Activated CD4-positive, alpha-beta memory T cell treated with anti-CD3 and anti-CD28 coated beads, Interleukin-2, amount 10 ng/mL, durations not matched to agents 7 days and 5 days (primary cell): ENCODE data around the gene AFAP1. TPM values are rescaled to one million over a fixed set of nuclear protein-coding genes. Genes with fewer than 3 reads are reported as not detected.

ENCODE experiments used
- CTCF ChIA-PET: fragments of 350-600 bp; sonication (Branson Sonifier 250); formaldehyde crosslinking; loops from one replicate; lab custom pipeline; 2021; ENCODE audit warnings: antibody characterized with exemption, inconsistent platforms; lab: Charles Lee
- POLR2A ChIA-PET: fragments of 350-600 bp; sonication (Branson Sonifier 250); formaldehyde crosslinking; loops from one replicate; lab custom pipeline; 2021; ENCODE audit warnings: antibody characterized with exemption; lab: Charles Lee
- DNase-seq: peaks from one replicate; pipeline ENCODE4 v3.0.0-alpha.2; 2020
- H3K27ac Mint-ChIP-seq: one replicate; pipeline ENCODE4 v1.8.0; 2021; ENCODE audit warnings: mild to moderate bottlenecking, mixed read lengths
- H3K27me3 Mint-ChIP-seq: one replicate; pipeline ENCODE4 v1.8.0; 2021; ENCODE audit warnings: mixed read lengths
- H3K36me3 Mint-ChIP-seq: one replicate; pipeline ENCODE4 v1.8.0; 2021; ENCODE audit warnings: low read depth, mixed read lengths
- H3K4me1 Mint-ChIP-seq: one replicate; pipeline ENCODE4 v1.8.0; 2021; ENCODE audit warnings: mixed read lengths
- H3K4me3 Mint-ChIP-seq: one replicate; pipeline ENCODE4 v1.8.0; 2021; ENCODE audit warnings: mild to moderate bottlenecking, mixed read lengths
- H3K9me3 Mint-ChIP-seq: one replicate; pipeline ENCODE4 v1.8.0; 2021; ENCODE audit warnings: mixed read lengths
- total RNA-seq, 2 experiments: library from RNA; stranded (reverse); gene quantifications; one replicate each; pipeline ENCODE4 v1.2.3, GENCODE V29; 2021

The AFAP1 gene
- total RNA-seq, 2 experiments from 2014 or later, result 5.9 to 6.5 TPM

DNA sequence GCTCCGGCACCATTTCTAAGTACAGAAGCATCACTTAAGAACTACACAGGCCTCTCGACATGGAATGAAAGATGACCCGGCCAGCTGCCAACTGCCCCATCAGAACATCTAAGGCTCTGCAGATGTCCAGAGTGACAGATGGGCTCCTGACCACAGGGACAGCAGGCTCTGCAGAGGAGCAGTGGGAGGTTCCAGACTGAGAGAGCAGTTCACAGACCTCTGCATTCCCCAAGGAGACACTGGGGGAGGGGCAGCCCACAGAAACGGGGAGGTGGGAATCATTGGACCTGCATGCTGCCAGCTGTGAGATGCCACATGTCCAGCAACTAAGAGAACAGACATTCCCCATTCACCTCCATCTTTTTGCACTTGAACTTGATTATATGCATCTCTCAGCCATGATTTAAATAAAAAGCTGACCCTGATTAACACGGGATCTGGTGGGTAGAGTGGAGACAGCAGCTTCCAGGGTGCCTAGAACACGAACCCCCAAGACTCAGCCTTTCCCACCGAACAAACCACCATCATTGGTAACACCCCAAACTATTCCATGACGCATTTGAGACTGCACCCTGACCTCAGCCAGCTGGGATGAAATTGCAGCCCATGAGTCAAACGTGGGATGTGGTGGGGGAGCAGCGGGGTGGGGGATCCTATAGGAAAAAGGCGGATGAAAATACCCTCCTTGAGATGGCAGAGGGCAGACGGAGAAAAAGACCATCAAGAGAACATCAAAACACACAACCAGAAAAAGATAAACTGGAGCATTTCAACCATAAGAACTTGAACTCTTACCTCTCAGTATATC lies 47.2 kb downstream of the AFAP1 start:
- POLR2A ChIA-PET, result no interaction called here
- Mint-ChIP-seq H3K27me3 (no peaks in the 10 kb centered on the region), H3K9me3 (peaks cover 7% of the 10 kb centered on the region), H3K36me3 (peaks cover 4% of the 10 kb centered on the region), H3K4me1 (no peaks in the 10 kb centered on the region), H3K4me3 (no peak overlapping the region), H3K27ac (no peak overlapping the region)
- CTCF ChIA-PET, result no interaction called here
- DNase-seq, result no peak

DNA sequence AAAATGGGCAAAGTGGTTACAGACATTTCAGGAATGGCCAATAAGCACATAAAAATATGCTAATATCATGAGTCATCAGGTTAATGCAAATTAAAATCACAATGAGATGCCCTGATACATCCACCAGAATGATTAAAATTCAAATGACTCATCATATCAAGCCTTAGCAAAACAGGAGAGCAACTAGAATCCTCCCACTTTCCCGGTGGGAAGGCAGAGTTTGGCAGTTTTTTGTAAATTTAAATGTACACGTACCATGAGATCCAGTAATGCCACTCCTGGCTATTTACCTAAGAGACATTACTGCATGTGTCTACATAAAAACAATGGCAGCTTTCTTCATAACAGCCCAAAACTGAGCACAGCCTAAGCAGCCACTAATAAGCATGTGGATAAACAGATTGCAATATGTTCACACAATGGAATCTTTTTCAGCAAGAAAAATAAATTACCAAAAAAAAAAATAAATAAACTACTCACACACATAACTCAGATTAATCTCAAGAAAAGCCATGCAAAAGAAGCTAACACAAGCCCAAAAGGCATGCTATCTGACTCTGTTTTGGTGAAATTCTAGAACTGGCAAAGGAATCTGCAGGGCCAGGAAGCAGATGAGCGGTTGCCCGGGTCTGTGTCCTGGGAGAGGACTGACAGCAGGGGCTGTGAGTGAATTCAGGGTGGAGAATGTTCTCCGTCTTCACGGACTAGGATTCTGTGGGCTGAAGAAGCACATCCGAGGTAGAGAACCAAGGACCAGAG lies 48.8 kb downstream of the AFAP1 start:
- ChIA-PET POLR2A (no interaction called here), CTCF (interaction anchor here (0.7 to 1.2 kb wide), 4 partner anchors 12 to 246 kb away, joined by 6 to 7 read pairs (median 6); no protein-coding TSS in a partner anchor)
- Mint-ChIP-seq H3K27me3 (no peaks in the 10 kb centered on the region), H3K27ac (no peak overlapping the region), H3K4me3 (no peak overlapping the region), H3K36me3 (peaks cover 4% of the 10 kb centered on the region), H3K9me3 (peaks cover 7% of the 10 kb centered on the region), H3K4me1 (no peaks in the 10 kb centered on the region)
- no peak for DNase-seq

DNA sequence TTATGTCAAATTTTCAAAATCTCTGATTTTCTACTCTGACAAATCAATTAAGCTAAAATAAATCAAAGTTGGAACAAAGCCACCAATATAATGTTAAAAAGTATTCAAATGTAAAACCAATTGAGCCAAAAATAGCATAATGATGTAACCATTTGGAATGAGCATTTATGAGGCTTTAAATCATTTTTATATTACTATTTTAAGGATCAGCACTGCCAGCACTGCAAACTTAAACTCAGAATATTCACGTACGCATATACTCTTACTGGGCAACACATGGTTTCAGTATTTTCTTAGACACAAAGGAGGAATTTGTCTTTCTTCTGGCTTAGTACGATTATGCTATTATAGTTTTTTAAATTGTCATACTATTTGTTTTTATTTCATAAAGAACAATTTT lies 52.2 kb downstream of the AFAP1 start:
- H3K27me3 Mint-ChIP-seq, result no peaks in the 10 kb centered on the region
- CTCF ChIA-PET, result no interaction called here
- peaks cover 7% of the 10 kb centered on the region for H3K9me3 Mint-ChIP-seq
- H3K4me3 Mint-ChIP-seq, result no peak overlapping the region
- no peak for DNase-seq
- H3K36me3 Mint-ChIP-seq, result peaks cover 4% of the 10 kb centered on the region
- no peak overlapping the region for H3K27ac Mint-ChIP-seq
- POLR2A ChIA-PET, result no interaction called here
- no peaks in the 10 kb centered on the region for H3K4me1 Mint-ChIP-seq

DNA sequence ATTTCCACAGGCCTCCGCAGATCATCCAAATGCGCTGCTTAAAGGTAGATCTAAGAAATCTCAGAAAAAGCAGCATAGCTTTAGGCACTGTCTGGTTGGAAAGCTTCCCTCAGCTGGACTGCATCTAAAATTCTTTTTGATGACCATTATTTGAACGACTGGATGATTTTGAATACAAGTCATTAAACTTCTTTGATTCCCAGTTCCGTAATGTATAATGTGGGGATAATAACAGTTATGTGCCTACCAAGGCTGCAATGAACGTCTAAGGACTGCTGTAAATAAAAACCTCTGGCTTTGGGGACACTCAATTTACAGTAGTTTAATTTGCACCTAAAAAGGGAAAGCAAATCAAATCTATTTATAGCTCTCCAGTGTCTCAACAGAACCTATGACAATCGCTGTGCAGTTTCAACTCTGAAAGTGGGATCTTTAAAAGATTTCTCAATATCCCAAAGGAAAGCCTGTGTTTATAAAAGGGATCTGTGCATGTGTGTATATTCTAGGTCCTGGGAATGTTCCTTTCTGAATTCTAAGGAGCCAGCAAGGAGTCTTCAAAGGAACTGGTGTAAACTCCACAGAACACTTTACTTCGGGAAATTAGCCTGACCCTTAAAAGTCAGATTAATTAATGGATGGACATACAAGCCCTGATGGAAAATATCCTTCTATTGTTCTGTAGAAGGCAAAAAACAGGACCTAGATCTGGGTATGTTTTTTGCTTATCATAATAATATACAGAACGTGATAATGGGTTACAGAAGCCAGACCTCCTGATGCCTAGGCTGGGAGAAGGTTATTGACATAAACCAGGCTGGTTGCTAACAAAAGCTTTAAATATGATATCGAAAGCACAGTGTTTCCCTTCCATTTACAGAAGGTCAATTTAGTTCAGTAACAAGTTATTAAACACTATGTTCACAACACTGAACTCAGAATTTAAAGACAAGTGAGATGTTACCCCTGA lies 53.4 kb downstream of the AFAP1 start:
- H3K4me3 Mint-ChIP-seq, result no peak overlapping the region
- peaks cover 4% of the 10 kb centered on the region for H3K36me3 Mint-ChIP-seq
- CTCF ChIA-PET, result no interaction called here
- no peak overlapping the region for H3K27ac Mint-ChIP-seq
- H3K4me1 Mint-ChIP-seq, result no peaks in the 10 kb centered on the region
- H3K9me3 Mint-ChIP-seq, result peaks cover 7% of the 10 kb centered on the region
- POLR2A ChIA-PET, result no interaction called here
- H3K27me3 Mint-ChIP-seq, result no peaks in the 10 kb centered on the region
- no peak for DNase-seq

DNA sequence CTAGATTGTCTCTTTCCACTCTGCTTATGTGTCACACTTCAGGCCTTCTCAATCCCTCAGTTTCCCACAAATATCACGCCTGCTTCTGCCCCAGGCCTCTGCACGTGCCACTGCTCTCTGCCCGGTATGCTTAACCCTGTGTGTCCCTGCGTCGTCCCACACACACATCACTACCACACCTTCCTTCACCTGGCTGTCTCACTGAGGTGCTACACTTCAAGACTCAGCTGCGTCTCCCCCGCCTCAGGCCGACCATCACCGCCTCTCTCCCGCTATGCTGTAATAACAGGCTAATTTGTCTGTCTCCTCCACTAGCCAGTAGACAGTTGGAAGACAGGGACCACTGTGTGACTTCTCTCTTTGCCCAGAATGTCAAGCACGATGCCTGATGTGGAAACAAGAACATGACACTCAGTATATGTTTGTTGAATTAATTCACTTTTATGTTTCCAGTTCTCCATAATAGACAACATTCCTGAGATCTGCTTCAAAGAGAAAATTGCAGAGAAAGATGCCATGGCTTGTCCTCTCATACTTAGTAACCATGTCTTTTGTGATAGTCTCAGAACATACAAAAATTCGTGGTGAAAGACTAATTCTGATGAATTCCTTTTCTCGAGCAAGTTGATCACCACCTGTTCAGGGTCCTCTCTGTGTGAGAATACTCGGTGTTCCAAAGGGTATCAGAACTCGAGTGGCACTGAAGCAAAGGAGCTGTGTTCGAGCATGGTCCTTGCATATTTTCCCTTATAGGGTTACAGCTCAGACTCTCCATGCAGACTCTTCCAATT lies 54.2 kb downstream of the AFAP1 start:
- no peak for DNase-seq
- Mint-ChIP-seq H3K27me3 (no peaks in the 10 kb centered on the region), H3K9me3 (peaks cover 7% of the 10 kb centered on the region), H3K4me1 (peaks cover 8% of the 10 kb centered on the region), H3K36me3 (peaks cover 4% of the 10 kb centered on the region), H3K4me3 (no peak overlapping the region), H3K27ac (no peak overlapping the region)
- CTCF ChIA-PET, result no interaction called here
- POLR2A ChIA-PET, result no interaction called here

DNA sequence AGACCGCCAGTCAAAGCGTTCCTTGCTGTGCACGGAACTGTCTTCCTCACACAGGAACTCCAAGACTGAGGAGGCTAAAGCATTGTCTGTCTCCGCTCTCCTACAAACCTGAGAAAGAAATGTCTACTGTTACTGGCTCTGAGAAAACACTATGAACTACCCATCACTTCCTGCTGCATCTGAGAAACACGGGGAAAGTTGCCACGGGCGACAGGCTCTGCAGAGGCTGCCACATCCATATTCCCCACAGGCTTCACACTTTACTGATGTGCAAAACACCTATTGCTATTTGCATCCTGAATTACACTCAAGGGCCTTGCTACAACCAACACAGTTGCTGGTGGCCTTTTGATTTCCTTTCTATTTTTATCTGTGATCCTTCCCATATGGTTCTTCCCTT lies 59.0 kb downstream of the AFAP1 start:
- CTCF ChIA-PET, result no interaction called here
- no peak overlapping the region for H3K27ac Mint-ChIP-seq

DNA sequence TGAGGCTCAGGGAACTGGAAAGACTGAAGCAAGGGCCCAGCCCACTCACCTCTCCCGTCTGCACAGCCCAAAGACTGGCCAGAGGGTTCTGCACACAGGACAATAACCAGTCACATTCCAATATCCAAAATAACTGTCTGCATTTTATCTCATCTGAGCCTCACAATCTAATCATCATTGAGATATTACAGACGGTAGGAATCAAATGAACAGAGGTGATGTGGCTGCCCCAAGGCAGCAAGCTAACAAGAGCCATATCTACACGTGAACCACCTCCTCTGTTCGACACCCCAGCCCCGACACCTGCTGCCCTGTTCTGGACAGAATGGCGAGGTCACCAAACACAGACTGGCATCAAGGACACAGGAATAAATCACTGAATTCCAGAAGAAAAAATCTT lies 60.5 kb downstream of the AFAP1 start:
- Mint-ChIP-seq H3K4me3 (no peak overlapping the region), H3K36me3 (no peaks in the 10 kb centered on the region), H3K27ac (no peak overlapping the region), H3K27me3 (no peaks in the 10 kb centered on the region), H3K9me3 (no peaks in the 10 kb centered on the region), H3K4me1 (peaks cover 34% of the 10 kb centered on the region)
- CTCF ChIA-PET, result interaction anchor here (4.2 kb wide), 1 partner anchor 76 kb away, joined by 42 read pairs; no protein-coding TSS in a partner anchor
- POLR2A ChIA-PET, result no interaction called here
- DNase-seq, result no peak

More for the DNA sequence above, 59.0 kb downstream of the AFAP1 start:
- no peaks in the 10 kb centered on the region for H3K27me3 Mint-ChIP-seq
- H3K36me3 Mint-ChIP-seq, result no peaks in the 10 kb centered on the region
- H3K4me3 Mint-ChIP-seq, result no peak overlapping the region
- peaks cover 28% of the 10 kb centered on the region for H3K4me1 Mint-ChIP-seq
- no peaks in the 10 kb centered on the region for H3K9me3 Mint-ChIP-seq
- no peak for DNase-seq
- POLR2A ChIA-PET, result no interaction called here

DNA sequence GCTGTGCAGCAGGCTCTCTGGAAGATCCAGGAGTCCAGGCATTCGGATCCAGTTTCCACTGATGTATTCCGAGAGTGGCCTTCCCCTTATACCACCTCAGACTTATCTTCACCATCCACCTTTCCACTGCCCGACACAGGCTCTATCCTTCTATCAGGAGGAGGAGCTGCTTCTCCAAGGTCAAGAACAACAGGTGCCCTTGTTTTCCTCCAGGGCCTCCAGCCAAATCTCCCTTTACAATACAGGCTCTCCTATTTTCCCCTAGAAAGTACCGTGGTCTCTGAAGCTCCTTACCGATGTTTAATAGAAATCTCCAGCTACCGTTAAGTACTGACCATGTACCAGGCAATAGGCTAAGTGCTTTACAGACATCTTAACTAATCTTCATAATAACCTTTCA lies 61.3 kb downstream of the AFAP1 start:
- no peaks in the 10 kb centered on the region for H3K36me3 Mint-ChIP-seq
- POLR2A ChIA-PET, result no interaction called here
- no peaks in the 10 kb centered on the region for H3K27me3 Mint-ChIP-seq
- peaks cover 38% of the 10 kb centered on the region for H3K4me1 Mint-ChIP-seq
- no peak overlapping the region for H3K27ac Mint-ChIP-seq
- DNase-seq, result no peak
- H3K9me3 Mint-ChIP-seq, result no peaks in the 10 kb centered on the region
- no peak overlapping the region for H3K4me3 Mint-ChIP-seq
- CTCF ChIA-PET, result interaction anchor here (0.9 to 4.2 kb wide), 2 partner anchors 75 to 86 kb away, joined by 3 to 42 read pairs; no protein-coding TSS in a partner anchor

GRCh38 chr4:7877176-7877575 lies 62.5 kb downstream of the AFAP1 start:
- H3K9me3 Mint-ChIP-seq, result no peaks in the 10 kb centered on the region
- peak overlapping the region; percentile 36 for H3K4me3 Mint-ChIP-seq
- H3K27me3 Mint-ChIP-seq, result no peaks in the 10 kb centered on the region
- peak overlapping the region; percentile 67 for H3K27ac Mint-ChIP-seq
- CTCF ChIA-PET, result interaction anchor here (1.1 to 4.2 kb wide), 10 partner anchors 13 to 111 kb away, joined by 3 to 42 read pairs (median 4); partner anchors contain the start of gene AFAP1
- POLR2A ChIA-PET, result interaction anchor here (0.9 to 1.8 kb wide), 10 partner anchors 22 to 93 kb away, joined by 3 to 8 read pairs (median 3); no protein-coding TSS in a partner anchor
- H3K36me3 Mint-ChIP-seq, result no peaks in the 10 kb centered on the region
- peaks cover 38% of the 10 kb centered on the region for H3K4me1 Mint-ChIP-seq
- DNase-seq, result no peak

DNA sequence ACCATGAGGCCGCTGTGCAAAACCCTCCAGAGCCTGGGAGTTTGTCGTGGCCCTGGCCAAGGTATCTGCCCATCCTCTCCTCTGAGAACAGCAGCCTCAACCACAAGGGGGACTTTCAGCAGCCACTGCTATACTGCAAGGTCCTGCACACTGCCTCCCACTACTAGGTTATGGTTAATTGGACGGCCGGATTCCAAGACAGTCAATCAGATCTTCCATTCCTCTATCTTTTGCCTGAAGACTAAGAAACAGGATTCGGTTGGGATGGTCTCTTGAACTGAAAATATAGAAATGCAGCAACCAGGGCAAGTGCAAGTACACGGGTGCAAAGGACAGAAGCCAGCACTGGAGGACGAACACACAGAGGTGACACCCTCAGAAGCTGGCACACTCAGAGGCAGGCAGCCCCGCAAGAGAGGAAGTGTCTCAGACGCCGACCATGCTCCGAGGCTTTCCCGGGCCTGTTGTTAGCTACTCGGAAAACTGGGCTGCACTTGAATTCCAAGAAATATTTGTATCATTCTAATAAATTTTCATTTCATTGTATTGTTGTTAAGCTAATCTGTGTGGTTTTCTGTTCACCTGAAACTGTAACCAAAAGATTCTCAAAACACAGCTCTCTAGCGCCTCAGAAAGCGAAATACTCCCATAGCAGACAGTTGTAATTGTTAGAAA lies 63.3 kb downstream of the AFAP1 start:
- CTCF ChIA-PET, result interaction anchor here (1.1 to 4.2 kb wide), 11 partner anchors 12 to 111 kb away, joined by 3 to 42 read pairs (median 4); partner anchors contain the start of gene AFAP1
- H3K4me1 Mint-ChIP-seq, result peaks cover 38% of the 10 kb centered on the region
- no peaks in the 10 kb centered on the region for H3K27me3 Mint-ChIP-seq
- peak; percentile 59 for DNase-seq
- no peaks in the 10 kb centered on the region for H3K9me3 Mint-ChIP-seq
- peak overlapping the region; percentile 67 for H3K27ac Mint-ChIP-seq
- H3K36me3 Mint-ChIP-seq, result no peaks in the 10 kb centered on the region
- POLR2A ChIA-PET, result interaction anchor here (0.9 to 1.8 kb wide), 11 partner anchors 12 to 94 kb away, joined by 3 to 8 read pairs (median 3); no protein-coding TSS in a partner anchor
- peak overlapping the region; percentile 36 for H3K4me3 Mint-ChIP-seq

- no peak for DNase-seq
- H3K36me3 Mint-ChIP-seq, result no peaks in the 10 kb centered on the region
- peaks cover 31% of the 10 kb centered on the region for H3K4me1 Mint-ChIP-seq
- ChIA-PET POLR2A (interaction anchor here (1.8 kb wide), 1 partner anchor 11 kb away, joined by 5 read pairs; no protein-coding TSS in a partner anchor), CTCF (interaction anchor here (0.9 kb wide), 1 partner anchor 29 kb away, joined by 3 read pairs; no protein-coding TSS in a partner anchor)
- H3K9me3 Mint-ChIP-seq, result no peaks in the 10 kb centered on the region
- H3K27me3 Mint-ChIP-seq, result no peaks in the 10 kb centered on the region
- no peak overlapping the region for H3K27ac Mint-ChIP-seq
- no peak overlapping the region for H3K4me3 Mint-ChIP-seq
These were observed 64.8 kb downstream of the AFAP1 start for GRCh38 chr4:7874838-7875237.
